ENCODE measurements around the gene S100A3.
"Not testable (repeated sequence)": the region's sequence is repeated elsewhere in the genome, so short reads cannot be mapped to it uniquely, and the experiment has no call there.

Gene S100A3

DNA sequence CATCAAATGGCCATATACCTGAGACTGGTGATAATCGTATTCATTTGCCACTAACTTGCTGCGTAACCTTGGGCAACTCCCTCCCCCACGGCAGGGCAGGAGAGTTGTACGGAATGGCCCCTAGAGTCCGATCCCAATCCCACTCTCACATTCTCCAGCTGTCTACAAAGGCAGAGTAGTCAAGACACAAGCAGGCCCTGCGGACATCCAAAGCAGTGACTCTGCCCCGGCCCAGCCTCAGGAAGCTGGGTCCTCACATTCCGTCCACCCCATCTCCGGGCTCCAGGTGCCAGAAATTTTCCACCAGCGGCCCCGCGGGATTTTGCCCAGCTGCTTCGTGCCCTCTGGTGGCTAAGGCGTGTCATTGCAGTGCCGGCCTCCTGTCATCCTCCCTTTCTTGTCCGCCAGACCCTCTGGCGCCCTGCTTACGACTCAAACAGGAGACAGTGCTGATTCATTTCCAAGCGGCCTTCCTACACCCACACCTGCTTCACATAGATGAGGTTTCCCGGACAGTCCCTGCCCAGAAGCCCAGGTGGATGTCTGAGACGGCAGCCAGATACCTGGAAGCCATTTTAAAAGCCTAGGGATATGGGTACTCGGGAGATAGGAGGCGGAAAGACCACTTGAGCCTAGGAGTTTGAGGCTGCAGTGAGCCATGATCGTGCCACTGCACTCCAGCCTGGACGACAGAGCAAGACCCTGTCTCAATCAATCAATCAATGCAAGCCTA, 19.5 kb upstream of the S100A3 start:
- peak; percentile 77 for DNase-seq (ENCODE audit: low read depth)

DNA sequence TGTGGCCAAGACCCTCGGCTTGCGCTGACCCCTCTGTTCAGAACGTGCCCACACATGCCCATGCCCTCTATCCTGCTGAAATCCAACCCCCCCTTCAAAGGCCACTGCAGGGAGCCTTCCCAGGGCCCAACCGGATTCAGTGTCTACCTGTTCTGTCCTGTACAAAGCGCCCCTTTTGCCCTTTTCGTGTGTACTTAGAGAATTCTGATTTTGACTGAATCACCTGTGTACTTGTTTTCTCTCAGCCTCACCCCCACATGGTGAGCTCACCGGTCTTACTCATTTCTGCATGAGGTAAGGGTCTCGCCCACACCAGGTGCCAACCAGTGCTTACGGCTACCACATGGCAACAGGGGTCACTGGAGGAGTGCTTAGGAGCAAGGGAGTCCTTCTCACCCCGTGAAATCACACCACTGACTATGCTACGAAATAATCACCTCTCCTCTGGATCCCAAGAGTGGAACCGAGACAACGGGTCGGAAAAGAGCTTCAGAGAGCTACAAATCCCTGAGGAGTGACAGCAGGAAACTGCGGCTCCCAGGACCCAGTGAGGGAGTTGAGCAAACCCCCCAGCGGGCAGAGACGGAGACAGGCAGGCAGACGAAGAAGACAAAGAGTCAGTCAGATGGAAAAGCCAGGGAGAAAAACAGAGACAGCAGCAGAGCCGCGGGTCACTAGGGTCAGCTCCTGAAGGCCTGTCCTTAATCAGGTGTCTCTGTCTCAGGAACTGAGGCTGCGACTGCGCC, 18.7 kb upstream of the S100A3 start:
- no peak for DNase-seq (ENCODE audit: low read depth)

DNA sequence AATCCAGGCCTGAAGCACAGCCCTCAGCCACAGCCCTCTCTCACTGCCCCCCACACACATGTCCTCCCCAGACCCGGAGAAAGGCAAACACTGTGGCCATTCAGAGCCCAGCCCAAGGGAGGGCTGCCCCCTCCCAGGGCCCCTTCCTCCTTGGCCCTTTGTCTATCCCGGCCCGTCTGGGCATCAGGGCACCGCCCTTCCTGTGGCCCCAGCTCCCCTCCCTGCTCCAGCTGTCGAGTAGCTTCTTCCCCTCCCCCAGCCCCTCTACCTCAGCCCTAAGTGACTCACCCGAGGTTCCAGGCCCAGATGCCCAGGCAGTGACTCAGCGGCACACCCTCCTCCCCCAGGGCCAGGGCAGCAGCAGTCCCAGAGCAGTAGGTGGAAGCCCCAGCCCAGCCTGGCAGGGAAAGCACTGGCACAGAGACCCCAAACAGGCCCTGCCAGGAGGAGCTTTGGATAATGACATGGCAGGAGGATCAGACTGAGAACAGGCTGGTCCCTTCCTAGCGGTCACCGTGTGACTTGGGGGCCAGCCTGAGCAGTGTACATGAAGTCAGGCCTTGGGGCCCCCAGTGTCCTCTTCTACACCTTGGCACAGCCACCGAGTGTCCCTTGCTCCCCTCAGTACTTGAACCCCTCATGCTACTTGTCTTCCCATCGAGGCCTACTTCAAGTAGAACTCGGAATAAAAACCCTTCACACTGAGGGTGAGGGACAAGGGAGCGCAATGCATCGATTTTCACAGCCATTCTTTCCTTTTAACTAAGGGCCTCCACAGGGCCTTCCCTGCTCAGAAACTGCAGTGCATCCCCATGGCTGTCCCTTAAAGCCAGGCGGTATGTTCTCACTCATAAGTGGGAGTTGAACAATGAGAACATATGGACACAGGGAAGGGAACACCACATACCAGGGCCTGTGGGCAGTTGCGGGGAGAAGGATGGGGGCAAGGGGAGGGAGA, 17.6 kb upstream of the S100A3 start:
- peak; percentile 98 for DNase-seq (ENCODE audit: low read depth)

DNA sequence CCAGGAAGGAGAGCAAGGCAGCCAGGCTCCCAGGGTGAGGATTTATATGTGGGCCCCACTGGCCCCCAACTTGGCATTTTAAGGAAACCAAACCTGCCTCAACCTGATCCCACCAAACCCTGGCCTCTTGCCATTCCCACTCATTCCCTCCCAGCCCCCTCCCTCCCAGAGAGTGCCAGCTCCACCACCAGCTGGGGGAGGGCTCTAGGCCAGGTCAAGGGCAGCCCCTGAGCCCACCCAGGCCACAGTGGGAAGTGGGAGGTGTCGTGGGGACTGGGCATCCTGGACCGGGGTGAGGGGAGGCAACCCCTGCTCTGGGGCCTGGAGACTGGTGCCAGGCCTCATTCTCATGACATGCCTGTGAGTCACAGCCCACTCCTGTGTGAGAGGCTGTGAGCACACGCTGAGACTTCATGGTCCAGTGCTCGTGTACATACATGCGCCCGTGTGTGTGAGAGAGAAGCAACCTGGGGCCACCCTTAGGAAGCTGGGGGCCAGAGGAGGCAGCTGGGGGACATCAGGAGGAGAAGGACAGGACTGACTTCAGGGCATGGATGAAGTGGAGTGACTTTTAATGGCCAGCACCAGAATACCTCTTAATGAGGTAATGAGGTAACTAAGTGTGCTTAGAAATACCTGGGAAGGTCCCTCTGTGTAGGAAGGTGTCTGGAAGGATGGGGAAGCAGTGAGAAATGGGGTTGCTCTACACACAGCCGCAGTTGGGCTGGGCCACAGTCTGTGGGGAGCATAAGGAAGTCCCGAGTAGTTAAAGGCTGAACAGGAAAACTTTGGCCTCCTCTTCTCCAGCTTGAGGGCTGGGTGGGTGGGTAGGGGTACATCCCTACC, 16.7 kb upstream of the S100A3 start, which contains the start of gene S100A2:
S100A2 (minus strand) TSS at position 316 of the 846 bp plus-strand sequence. CDS start 1,967 bp downstream, outside the sequence.
- peak; percentile 67 for DNase-seq (ENCODE audit: low read depth)

DNA sequence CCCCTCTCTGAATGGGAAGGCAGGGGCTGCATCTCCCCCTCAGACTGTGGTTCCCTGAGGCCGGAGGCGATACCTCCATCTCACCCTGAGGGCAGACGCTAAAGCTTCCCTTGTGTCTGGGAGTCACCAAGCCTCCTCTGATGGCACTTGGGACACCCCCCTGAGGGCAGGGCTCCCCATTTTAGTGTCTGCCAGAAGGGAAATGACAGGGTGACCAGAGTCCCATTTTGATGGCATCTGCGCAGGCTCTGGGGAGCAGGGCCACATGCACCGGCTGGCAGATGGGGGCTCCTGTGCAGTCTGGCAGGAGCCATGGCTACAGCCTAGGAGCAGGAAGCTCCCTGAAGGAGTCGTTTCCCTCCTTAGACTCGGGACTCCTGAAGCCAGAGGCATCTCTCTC, 14.9 kb upstream of the S100A3 start:
- DNase-seq (ENCODE audit: low read depth) = no peak

DNA sequence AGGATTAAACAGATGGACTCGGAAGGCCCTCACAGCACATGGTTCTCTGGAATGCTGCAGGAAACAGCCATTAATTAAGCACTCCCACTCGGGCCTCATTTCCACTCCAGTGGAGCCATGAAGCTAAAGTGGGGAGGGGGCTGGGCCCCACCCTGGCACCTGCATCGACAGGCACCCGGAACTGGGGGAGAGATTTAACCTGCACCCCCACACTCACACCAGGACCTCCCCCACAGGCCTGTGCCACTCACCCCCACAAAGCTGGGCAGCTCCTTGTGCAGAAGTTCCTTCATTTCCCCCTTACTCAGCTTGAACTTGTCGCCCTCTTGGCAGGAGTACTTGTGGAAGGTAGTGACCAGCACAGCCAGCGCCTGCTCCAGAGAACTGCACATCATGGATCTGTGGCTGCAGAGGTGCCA, 14.4 kb upstream of the S100A3 start:
- DNase-seq (ENCODE audit: low read depth) = no peak

DNA sequence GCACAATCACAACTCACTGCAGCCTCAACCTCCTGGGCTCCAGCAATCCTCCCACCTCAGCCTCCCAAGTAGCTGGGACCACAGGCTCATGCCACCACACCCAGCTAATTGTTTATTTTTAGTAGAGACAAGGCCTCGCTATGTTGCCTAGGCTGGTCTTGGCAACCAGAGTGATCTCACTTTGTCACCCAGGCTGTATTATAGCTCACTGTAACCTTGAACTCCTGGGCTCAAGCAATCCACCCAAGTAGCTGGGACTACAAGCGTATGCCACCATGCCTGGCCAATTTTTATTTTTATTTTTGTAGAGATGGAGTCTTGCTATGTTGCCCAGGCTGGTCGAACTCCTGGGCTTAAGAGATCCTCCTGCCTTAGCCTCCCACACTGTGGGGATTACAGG, 13.0 kb upstream of the S100A3 start:
- DNase-seq (ENCODE audit: low read depth) = not testable (repeated sequence)

DNA sequence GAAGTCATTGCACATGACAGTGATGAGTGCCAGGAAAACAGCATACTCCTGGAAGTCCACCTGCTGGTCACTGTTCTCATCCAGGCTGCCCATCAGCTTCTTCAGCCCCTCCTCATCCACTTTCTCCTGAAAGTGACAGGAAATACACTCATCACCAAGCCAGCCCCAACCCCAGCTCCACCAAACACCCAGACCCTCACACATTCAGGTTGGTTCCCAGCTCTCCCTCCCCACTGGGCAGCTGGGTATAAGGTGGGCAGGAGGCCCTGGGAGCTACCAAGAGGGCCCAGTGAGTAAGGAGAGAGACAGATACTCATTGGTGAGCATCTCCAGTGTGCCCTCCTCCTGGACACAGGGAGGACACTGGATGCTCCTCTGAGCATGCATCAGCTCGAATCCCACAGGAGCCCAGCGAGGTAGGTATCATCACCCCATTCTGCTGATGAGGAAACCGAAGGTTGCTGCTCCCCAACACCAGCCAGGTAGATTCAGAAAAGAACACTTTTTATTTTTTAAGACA, 12.5 kb upstream of the S100A3 start:
- no peak for DNase-seq (ENCODE audit: low read depth)

DNA sequence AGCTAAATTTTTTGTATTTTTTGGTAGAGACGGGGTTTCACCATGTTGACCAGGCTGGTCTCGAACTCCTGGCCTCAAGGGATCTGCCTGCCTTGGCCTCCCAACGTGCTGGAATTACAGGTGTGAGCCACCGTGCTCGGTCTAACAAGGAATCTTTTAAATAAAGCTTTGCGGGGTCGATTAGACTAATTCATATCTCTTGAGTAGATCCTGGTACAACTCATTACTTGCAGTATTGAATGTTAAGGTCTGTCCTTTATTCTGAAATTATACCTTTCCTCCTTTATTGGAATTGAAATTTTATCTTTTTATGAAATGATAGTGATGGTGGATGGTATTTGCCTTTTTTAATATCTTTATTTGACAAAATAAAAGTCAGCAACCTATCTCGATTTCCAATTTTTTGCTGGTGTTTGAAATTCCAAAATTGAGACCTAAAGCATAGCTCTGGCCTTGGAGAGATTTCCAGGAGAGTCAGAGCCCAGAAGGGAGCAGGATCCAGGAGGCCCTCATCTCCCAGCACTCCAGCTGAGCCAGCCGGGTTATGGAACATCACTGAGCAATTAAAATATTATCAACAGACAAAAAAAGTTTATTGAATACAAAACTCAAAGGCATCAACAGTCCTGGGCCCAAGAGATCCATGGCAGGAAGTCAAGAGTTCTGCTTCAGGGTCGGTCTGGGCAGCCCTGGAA, 11.9 kb upstream of the S100A3 start:
- DNase-seq (ENCODE audit: low read depth) = no peak

DNA sequence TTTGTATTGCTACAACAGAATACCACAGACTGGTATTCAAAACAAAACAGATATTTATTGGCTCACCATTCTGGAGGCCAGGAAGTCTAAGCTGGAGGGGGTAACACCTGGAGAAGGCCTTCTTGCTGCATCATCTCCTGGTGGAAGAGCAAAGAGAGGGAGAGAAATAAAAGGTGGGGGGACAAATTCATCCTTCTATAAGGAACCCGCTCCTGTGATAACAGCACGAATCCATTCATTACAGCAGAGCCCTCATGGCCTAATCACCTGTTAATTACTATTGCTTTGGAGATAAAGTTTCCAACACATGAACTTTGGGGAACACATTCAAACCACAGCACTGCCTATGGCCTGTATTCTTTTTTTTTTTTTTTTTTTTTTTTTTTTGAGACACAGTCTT, 11.2 kb upstream of the S100A3 start:
- no peak for DNase-seq (ENCODE audit: low read depth)

DNA sequence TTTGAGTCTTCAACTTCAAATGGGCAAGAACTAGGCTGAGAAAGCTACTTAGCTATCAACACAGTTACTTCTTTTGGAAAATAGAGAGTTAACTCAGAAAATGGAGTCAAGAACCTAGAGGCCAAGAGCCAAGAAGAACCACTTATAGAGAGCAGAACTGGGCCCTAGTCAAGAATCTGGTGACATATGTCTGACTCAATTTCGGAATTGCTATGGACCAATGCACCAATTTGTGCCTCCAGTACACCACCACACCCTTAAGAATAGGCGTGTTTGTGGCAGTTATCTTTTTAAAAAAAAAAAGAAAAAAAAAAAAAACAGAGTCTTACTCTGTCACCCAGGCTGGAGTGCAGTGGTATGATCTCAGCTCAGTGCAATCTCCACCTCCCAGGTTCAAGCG, 8.8 kb upstream of the S100A3 start:
- no peak for DNase-seq (ENCODE audit: low read depth)

DNA sequence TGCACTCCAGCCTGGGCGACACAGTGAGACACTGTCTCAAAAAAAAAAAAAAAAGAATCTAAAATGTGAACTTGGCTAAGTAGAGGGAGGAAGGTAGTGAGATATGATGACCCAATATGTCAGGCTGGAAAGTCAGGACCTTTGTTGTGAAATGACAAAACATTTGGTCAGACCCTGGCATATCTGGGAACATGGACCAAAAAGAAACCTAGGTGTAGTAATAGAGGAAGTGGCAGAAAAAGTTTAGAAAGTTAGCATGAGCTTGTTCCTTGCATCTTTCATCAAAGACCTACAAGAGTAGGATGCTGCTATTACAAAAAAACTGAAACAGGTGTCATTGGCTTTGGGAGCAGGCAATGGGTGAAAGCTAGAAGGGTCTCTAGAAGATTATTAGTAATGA, 7.3 kb upstream of the S100A3 start:
- no peak for DNase-seq (ENCODE audit: low read depth)

DNA sequence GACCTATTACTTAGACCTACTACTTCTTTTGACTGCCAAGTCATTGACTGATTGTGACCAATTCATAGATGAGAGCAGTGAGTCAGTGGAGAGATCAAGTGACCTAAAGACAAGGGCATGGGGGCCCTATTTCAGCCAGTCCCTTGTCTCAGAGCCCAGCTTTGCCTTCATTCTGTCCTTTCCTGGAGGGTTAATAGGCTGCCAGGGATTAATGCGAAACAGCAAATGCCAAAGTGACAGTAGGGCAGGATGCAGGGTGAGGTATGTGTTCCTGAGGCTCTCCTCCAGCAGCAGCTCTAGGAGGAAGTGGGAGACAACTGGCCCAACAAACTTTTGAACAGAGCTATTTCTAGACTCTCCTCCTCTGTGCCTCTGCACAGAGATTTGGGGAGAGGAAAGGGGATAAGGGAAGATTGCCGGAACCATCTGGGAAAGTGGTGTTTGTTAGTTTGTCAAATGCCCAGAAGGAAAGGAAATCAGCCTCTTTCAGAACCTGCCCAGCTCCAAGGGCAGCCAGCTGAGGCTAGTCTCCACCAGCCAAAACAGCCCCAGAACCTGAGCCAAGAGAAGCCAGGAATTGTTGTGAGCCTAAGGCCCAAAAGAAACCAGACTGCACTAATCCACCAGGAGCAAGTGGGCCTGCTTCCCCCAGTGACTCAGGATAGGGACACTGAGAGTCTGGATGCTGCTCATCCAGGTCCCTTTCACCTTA, 4.9 kb upstream of the S100A3 start:
- no peak for DNase-seq (ENCODE audit: low read depth)

DNA sequence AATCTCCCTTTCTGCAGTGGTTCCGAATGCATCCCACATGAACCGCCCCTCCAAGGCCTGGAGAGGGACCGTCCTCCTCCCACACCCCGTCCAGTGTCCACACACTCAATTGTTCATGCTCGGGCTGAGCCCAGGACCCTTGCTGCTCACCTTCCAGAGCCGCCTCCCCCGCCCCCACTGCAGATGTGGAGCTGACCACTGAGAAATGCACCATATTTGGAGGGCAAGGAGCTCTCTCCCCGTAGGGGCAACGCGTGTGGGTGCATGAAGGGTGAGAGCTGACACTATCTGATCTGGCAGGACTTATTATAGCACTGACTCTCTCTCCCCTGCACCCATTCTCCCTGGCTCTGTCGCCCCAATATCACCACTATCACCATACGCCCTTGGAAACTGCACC, 4.0 kb upstream of the S100A3 start:
- DNase-seq (ENCODE audit: low read depth) = no peak

DNA sequence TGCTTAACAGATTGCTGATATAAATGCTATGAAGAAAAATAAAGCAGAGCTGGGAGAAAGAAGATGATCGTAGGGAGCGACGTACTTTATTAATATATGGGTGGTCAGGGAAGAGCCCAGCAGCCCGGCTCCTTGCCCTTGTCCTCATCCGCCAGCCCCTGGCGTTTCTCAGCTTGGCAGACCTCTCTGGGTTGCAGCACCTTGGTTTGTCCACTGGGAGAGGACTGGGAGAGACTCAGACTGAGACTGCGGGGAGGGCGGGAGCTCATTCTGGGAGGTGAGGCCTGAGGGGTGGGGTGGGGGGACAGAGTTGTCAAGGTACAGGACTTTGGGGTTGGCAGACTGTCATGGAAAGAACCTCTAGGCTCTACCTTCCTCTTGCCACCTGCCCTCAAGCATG, 3.3 kb upstream of the S100A3 start:
- no peak for DNase-seq (ENCODE audit: low read depth)

DNA sequence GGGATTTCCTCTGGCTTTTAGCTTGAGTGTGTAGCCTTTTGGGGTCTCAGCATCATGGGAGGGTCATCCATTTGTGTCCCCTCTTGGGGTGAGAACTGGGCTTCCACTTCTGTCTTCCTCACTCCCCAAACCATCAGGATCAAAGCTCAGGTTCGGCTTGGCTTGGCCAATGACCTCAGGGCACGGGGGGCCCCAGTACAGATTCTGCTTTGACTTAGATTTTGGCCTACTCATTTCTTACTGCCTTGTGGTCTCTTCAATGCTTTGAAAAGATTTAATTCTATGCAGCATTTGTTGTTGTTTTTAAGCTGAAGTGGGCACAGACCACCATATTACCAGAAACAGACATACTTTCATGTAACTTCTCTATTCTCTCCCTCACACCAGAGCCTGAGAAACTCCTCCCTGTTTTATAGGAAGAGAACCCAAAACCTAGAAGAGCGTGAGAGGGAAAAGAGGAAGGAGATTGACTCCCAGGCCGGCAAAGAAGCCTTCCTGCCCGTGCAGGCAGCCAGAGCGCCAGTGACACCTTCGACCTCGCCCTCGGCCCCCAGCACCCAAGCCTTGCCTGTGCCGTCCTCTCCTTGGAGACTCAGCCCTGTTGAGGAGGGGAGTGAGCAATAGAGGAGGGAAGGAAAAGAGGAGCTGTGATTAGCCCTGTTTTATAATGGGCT, 1.9 kb upstream of the S100A3 start:
- DNase-seq (ENCODE audit: low read depth) = no peak

DNA sequence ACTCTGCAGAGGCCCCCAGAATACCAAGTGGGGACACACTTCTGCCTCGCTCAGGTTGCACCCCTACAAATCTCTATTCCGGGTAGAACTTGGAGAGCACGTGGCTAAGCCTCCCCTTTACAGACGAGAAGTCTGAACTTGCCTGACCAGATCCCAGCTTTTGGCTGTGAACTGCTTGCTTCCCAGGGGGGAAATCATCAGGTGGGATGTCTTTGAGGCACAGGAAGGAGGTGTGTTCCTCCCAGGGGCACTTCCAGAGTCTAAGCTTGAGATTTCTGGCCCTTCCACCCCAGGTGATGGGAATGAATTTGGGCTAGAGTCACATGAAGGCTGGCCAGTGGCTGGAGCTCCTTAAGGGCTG, 1.3 kb upstream of the S100A3 start:
- no peak for DNase-seq (ENCODE audit: low read depth)

DNA sequence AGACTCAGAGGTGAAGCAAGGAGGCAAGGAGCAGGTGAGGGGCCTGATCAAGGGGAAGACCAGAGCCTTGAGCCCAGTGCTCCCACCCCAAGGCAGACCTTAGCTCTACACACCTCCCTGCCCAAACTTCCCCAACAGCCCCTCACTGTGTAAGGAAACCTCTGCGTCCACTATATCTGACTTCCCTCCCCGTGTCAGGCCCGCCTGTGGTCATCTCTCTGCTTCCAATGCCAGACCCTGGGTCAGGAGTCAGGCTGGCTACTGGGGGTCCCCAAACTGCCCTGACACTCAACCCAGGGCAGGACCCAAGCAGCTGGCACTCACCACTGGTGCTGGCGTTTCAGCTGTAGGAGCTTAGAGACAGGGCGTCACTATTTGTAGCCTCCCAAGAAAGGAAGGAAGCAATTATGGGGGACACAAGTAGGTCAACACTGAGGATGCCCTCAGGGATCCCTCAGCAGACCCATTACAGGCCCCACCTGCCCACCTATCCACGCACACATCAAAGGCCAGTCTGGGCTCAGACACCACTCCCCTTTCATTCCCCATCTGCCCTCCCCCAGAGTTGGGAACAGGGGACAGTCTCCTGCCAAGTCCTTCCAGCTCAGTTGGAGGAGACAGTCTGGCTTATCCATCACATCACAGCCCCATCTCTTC, 811 bp upstream of the S100A3 start:
- DNase-seq (ENCODE audit: low read depth) = no peak
